HG03457 (cell line): ENCODE data around the gene RCOR2.

Experiments
- ATAC-seq: cut with Tn5 transposase; IDR thresholded peaks from one replicate; pipeline ENCODE4 v1.9.1; 2021; ENCODE audit warnings: moderate number of reproducible peaks; ENCODE audit not compliant: unreplicated experiment

The RCOR2 gene

DNA sequence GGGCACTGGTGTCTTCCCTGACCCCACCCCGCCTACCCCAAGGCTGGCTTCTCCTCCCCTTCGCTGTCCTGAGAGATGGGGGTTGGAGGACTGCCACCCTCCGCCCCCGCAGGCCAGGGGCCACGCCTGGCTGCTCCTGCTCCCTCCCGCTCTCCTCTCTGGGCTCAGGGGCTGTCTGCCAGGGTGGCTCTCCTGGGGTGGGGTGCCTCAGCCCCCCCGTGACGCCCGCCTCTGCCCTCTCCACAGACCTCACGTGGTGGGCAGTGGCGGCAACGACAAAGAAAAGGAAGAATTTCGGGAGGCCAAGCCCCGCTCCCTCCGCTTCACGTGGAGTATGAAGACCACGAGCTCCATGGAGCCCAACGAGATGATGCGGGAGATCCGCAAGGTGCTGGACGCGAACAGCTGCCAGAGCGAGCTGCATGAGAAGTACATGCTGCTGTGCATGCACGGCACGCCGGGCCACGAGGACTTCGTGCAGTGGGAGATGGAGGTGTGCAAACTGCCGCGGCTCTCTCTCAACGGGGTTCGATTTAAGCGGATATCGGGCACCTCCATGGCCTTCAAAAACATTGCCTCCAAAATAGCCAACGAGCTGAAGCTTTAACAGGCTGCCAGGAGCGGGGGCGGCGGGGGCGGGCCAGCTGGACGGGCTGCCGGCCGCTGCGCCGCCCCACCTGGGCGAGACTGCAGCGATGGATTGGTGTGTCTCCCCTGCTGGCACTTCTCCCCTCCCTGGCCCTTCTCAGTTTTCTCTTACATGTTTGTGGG lies 8.1 kb downstream of the RCOR2 start:
- ATAC-seq = no peak

DNA sequence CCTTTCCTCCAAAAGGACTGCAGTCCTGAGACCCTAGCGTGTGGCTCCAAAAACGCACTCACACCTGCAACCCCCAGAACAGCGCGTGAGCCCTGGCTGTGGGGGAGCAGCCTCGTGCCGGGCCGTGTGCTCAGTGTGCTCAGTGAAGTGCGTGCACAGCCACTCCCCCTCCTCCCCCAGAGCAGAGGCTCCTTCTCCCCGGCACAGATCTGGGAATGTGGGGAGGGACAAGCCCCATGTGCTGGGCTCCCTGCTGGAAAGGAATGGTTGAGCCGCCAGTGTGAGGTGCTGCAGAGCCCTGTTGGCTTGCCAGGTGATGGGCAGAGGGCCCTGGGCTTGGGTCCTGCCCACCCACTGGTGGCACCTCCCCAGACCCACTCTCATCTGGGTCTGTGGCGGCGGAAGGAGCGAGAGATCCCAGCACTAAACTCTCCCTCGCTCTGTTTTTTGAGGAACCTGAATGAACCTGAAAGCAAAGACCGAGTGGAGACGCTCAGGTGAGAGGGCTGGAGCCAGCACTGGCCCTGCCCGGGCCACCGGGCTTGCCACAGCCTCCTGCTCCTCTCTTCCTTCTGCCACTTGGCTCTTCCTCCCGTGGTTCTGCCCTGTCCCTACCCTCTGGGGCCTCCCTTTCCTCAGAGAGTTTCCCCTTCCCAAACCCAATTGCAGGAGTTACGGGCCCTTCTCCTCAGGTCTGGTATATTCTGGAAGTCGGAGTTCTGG lies 9.0 kb downstream of the RCOR2 start:
- no peak for ATAC-seq

DNA sequence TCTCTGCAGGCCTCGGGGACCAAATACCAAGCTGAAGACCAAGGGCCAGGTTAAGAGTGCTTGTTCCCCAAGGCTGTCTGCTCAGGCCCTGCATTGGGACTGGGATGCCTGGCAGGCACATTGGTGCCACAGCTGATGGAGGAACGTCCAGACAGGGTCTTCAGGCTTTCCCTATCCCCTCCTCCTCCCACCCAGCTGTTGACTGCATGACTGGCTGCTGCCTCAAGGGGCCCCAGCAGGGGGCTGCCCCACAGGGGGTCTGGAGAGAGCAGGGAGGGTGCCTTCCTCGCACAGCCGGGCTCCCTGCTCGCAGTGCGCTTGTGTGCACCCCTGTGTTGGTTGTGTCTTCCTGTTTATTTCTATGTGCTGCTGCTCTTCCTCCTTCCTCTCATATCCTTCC lies 9.9 kb downstream of the RCOR2 start:
- ATAC-seq = no peak

DNA sequence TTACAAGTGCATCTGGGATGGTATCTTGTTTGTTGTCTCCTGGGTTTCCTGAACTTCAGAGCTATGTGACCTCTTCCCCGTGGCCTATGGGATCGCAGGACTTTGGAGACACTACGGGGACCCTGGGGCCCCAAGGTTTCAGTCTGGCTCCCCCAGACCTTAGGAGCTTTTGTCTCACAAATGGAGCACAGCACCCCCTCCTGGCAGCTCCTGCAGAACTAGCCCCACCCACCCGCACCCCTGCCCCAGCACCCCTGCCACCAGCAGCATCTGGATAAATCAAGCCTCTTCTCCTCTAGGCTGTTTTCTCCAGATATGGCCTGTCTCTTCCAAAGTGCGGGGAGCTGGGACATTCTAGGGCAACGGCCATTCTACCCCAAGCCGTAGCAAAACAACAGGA lies 10.4 kb downstream of the RCOR2 start:
- no peak for ATAC-seq

DNA sequence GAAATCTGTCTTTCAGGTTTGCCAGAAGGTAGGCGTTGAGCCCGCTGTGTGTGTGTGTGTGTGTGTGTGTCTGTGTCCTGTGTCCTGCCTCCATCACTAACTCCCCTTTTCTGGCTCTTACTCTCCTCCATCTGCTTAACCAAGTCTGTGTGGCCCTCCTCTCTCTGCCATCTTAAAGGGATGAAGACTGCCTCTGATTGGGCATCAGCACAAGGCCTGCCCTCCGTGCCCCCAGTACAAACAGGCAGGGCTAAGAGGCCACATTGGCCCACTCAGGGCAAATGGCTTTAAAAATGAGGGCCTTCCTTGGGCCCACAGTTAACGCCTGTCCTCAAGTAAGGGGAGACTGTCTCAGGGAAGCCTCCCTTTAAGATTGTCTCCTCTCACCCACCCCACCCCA lies 10.9 kb downstream of the RCOR2 start:
- no peak for ATAC-seq

DNA sequence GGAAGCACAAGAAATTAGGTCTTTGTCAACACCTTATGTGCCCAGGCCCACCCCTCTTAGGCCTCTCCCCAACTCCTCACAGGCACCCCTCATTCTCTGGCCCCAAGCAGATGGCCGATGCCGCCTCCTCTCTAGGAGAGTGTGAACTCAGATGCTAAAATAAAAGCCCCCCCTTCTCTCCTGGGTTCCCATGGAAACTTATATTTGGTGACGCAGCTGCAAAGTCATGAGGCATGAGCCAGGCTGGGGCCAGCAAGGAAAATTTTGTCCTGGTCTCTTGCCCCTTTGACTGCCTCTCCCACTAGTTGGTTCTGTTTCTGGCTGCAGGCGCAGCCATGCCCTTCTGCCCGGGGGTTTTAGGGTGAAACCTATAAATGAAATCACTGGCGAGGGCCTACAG lies 11.8 kb downstream of the RCOR2 start:
- ATAC-seq = no peak

DNA sequence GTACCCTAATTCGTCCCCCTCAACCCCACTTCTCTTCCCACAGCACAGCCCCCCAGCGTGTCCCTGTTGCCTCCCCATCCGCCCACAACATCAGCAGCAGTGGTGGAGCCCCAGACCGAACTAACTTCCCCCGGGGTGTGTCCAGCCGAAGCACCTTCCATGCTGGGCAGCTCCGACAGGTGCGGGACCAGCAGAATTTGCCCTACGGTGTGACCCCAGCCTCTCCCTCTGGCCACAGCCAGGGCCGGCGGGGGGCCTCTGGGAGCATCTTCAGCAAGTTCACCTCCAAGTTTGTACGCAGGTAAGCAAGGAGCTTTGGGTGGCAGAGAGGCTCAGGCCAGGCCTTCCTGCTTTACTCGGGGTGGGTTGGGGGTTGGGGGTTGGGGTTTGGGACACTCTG lies 12.2 kb downstream of the RCOR2 start:
- ATAC-seq = no peak

DNA sequence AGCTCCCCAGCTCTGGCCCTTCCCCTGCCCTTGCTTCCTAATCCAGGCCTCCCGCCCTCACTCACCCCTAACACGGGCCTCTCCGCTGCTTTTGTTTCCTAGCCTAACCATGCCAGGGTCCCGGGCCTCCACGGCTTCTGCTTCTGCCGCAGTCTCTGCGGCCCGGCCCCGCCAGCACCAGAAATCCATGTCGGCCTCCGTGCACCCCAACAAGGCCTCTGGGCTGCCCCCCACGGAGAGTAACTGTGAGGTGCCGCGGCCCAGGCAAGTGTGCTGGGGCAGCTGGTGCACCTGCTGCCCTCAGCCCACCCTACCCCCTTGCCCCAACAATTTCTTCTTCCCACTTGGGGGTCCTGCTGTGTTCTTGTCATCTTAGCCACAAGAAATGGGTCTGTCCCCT lies 13.1 kb downstream of the RCOR2 start:
- no peak for ATAC-seq

DNA sequence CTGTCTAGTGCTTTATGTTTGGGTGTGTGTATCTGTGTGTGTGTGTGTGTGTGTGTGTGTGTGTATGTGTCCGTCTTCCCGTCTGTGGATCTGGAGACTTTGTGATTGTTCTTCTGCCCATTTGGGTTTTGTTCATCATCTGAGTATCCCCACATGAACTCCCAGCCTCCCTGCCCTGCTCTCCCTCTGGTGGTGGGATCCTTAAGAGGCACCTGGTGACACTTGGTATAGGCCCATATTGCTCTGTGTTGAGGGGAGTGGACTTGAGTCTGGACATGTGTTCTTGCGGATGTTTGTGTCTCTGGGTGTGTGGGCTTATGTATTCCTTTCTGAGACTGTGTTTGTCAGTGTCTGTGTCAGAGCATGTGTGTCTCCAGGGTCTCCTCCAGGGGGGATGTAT lies 15.3 kb downstream of the RCOR2 start:
- no peak for ATAC-seq

DNA sequence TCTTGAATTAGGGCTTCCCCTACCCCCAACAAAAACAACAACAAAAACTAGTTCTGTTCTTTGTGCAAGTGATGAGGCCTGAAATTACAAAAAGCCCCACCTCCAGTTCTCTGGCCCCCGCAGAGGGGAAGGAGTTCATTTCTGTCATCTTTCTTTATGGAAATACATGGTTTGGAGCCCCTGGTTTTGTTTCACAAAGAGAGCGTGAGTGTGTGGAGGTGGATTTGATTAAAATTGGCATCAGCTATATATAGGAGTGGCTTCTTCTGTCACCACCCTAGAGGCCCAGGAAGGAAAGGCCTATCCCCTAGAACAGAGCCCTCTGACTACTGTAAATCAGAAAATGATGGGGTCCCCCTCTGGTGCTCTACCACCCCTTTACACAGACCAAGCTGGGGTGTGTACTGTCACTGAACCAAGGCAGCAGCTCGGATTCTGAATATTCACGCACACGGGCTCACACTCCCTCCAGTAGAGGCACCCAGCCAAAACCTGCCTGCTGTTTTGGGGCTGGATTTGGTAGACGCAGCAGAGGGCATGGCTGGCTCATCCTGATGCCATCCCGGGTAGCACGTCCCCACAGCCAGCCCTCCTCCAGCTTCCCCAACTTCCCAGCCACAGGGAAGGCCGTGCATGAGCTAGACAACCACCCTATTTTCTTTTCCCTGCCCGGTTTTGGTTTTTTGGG lies 19.4 kb downstream of the RCOR2 start:
- no peak for ATAC-seq

DNA sequence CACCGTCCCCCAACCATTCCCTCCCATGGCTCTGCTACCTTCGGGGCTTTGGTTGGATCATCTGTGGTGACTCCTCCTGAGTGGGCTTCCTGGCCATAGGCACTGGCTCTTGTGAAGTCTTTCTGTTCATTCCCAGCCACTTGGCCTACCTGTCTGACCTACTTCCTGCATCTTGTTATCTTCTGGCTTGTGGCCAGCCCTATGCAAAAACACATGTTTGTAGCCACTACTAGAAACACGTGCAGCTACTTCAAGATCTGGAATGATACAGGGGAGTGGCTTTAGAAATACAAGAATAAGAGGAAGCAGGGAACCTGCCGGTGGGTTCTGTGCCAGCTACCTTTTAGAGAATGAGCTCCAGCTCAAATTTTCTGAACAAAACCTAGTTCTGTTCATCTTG lies 20.9 kb downstream of the RCOR2 start:
- ATAC-seq = no peak

DNA sequence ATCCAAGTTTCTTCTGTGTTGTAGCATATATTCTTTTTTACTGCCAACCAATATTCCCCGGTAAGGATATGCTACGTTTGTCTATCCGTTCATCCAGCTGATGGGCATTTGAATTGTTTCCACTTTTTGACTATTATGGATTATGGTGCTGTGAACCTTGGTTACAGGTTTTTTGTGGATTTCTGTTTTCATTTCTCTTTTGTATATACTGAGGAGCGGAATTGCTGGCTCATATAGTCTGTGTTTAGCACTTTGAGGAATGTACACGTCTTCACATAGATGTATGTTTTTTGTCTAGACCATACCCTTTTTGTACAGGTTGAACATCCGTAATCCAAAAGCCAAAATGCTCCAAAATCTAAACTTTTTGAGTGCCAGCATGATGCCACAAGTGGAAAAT lies 23.6 kb downstream of the RCOR2 start:
- ATAC-seq = no peak

DNA sequence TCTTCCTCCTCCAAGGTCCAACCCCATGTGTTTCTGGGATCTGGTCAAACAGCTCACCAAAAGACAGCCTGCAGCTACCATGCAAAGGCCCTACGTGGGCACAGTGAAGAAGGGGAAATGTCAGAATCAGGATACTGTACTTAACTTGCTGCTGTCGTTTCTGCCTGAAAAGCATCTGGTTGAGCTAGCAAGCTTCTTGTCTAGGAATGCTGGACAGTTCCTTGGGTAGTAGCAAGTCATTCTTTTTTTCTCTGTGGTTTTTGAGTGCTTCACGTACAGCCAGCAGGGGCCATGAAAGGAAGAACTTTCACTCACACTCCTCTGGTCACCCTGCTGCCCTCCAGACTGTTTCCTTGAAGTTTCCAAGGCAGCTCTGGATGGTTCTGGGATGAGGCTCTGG lies 24.7 kb downstream of the RCOR2 start:
- ATAC-seq = no peak

DNA sequence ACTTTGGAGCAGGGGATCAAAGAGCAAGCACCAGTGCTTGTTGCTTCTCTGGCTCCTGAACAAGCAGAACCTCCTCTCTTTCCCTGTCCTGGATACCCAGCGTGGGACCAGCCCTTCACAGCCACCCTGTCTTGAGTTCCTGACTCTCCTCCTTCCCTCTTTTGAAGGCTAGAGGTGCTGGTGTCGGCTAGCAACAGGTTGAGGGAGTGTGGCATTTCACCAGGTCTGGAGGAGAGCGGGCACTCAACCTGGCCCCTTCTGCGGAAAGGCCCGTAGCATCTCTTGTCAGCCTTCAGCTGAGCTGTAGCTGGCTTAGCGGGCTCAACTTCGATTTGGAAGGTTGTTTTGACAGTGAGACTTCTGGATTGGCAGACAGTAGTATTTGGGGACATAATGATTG lies 26.6 kb downstream of the RCOR2 start:
- no peak for ATAC-seq

DNA sequence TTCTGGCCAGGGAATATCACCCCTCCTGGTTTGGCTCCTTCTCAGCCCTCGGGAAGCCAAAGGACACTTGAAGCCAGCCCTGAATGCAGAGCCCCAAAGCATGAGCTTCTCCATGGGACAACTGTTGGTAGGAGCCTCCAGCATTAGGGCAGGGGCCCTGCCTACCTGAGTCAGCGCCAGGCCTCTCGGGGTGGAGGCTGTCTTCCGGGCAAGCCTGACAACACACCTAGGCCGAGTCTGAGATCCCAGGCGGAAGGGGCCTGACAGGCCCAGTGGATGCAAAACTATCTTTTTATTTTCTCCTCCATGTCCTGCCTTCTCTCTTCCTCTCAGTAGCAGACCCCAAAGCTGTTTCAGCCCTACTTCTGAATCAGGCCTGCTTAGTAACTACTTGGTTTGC lies 27.6 kb downstream of the RCOR2 start:
- ATAC-seq = no peak

DNA sequence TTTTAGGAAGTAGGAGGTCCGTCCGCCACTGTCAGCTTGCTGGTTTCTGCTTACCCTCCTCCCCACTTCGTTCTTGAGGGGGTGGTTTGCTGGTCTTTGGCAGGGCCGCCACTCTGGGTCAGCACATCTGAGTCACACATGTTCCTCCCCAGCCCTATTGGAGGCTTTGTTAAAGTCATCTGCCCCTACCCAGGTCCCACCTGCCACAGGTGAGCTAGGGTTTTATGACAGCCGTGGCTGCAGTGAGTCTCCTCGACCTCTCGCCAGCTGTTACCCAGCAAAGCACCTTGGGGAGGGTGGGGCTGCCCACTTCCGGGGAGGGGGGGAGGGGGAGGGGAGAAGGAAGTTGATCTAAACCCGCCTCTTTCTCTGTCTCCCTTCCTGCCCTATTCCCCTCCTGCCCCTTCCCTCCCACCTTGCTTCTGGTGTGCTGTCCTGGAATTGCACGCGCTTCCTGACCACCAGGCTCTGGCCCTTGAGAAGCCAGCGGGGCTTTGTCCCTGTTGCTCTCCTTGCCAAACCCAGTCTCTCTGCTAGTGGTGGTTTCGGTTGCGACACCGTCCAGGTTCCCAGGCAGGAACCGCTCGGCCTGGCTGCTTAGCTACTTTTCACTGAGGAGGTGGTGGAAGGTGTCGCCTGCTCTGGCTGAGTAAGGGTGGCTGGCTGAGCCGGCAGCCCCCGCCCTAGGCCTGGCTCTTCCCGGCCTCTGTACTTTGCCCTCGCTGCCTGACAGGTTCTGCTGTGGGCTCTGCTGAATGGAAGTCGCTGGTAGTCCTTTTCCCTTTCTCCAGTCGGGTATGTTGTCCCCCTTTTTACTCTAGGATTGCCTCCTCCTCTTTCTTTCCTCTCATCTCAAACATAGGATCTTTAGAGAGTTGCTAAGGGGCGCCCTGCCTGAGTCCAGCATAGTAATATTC lies 28.5 kb downstream of the RCOR2 start:
- no peak for ATAC-seq

DNA sequence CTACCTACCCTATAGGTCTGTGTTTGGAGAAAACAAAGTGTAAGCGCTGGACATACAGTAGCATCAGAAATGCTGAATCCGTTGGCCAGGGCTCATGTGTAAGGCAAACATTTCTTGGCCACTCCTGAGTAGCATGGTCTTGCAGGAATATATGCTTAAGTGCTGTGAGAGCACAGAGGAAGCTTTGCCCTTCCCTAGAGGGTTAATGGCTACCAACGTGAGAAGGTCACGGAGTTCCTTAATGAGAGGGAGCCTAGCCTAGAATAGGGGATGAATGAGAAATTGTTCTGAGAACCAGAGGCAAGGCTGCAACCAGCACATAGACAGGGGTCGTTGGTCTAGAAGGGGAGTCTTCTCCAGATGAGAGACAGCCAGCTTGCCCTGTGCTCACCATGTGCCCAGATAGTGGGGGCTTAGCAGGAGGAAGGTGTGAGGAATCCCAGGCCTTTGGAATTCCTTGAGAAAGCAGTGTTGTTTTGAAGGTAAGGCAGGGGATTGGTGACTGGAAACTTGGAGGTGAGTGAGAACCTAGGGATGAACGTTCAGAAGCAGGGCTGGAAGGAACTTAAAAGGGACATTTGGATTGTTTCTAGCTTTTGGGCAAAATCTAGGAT lies 29.5 kb downstream of the RCOR2 start:
- ATAC-seq = no peak

DNA sequence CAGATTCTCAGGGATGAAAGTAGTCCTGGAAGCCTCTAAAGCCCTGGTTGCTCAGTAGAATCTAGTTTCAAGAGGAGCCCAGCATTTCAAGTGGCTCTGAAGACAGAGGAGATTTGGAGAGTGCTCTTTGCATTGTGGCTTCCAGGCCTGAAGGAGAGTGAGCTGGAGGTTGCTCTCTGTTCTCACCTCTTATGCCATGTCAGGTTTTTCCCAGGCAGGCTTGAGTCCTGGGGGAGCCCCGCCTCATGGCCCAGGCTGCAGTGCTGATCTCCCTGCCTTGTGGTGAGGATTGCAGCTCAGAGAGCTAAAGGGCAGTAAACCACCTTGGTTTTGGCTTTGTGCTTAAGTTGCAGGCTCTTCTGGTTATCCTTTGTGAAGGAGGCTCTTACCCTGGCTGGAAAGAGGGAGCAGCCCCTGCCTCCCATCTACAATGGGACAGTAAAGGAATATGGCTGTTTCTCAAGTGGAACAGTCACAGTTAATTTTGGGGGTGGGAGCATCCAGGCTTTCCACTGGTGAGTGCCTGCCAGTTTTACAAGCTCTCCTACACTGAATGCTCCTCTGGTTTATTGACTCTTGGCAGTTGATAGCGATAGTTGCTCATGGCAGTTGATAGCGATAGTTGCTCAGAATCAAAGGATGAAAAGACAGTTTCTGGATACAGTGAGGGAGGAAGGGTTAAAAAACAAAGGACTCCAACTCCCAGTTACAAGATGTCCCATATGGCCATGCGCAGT lies 32.6 kb downstream of the RCOR2 start:
- ATAC-seq = no peak

DNA sequence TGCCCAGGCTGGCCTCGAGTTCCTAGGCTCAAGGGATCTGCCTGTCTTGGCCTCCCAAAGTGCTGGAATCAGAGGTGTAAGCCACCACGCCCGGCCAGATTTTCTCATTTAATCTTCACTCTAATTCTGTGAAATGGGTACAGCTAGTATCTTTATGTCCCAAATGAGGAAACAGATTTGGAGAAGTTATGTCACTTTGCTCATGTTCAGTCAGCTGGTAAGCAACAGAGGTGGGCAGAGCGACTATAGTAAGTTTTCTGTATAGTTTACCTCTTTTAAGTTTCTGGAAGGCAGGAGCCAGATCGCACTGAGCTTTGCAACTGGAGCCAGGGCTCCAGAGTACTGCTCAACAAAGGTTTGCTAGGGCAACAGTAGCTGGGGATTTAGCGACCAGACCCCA lies 33.2 kb downstream of the RCOR2 start:
- no peak for ATAC-seq
